IPS-NIHi11 (cell line): ENCODE measurements around the gene ADARB1.

Source experiments
- DNase-seq: peaks from one replicate; pipeline ENCODE4 v3.0.0; 2012; ENCODE audit warnings: mixed read lengths, low spot score

Gene ADARB1

DNA sequence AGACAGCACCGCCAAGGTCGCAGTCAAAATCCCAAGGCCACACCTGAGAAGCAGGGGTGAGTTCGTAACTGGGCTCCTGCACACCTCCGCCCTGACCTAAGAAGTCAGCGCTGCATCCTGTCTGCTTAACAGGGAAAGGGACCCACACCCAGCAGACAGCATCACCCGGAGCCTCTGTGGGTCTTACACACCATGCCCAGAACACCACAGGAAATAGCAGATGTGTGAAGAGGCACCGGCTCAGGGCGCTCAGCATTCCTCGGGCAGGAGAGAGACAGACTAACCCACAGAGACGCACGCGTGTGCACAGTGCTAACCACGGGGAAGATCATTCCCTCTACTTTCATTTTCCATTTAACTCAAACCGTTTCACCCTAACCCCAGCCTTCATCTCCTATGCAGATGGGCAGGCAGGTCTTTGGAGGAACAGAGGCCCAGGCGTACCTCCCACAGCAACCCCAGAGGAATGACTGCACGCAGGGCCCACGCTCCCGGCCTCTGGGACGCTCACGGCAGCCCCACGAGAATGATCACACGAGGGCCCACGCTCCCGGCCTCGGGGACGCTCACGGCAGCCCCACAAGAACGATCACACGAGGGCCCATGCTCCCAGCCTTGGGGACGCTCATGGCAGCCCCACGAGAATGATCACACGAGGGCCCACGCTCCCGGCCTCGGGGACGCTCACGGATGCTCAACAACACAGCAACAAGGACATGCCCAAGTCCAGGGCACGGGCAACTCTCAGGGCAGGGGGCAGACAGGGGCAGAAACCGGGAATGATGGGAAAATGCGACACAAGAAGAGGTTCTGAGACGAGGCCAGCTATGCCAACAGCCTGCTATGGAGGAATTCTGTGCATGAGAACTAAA lies 192.4 kb downstream of the ADARB1 start:
- no peak for DNase-seq

DNA sequence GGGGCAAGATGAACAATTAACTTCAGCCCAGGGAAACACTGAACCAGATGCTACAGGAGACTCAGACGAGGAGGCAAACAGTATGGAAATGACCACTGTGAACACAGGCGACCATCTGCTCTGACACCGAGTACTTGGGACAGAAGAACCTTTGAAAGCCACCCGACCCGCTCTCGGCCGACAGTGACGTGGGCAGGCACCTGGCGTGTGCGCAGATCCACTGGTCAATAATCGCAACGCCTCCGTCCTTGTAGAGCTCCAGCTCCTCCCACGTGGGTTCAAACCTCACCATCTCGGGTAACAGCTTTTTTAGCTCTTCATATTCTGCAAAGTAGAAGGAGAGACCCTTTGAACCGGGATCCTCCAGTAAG lies 193.0 kb downstream of the ADARB1 start:
- no peak for DNase-seq

DNA sequence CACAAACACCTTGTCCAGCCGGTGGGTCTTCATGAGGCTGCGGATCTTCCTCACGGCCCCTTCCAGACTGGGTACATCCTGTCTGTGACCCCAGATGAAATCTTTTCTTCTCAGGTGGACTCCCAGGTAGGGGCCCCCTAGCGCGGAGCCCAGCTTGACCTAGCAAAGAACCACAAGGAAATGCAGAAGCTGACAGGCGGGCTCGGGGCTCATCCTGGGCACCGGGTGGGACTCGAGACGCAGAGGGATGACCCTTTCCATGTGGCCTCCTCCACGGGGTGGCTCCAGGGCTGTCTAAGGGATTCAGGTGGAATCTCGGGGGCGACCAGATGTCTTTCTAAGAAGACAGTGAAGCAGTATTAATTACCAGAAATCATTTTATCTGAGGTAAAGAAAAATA lies 195.5 kb downstream of the ADARB1 start:
- DNase-seq = no peak

DNA sequence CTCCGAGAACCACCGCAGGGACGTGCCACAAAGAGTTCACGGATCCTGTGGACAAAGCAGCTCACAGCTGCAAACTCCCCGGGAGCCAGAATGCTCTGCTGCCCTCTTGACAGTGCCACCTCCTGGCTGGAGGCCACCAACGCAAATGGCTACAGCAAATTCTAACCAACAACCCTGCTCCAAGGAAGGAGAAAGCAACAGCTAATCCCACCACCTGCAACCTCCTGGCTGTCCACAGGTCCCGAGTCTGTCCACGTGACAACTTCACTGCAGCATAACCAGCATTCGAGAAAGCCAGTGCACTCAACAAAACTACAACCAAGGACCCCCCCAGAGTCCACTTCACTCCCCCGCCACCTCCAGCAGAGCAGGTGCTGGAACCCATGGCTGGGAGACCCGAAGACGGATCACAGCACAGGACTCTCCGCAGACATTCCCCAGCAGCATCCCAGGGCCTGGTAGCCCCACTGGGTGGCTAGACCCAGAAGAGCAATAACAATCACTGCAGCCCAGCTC lies 196.0 kb downstream of the ADARB1 start:
- DNase-seq = no peak
